PC-9 (cell line): Measurements from ENCODE around the gene CD84.

Experiments used
- CTCF ChIP-seq: fragments of 200-600 bp; sonication (generic); conservative IDR thresholded peaks from 2 replicates; pipeline ENCODE4 v1.6.1; 2017; ENCODE audit warnings: mixed run types, antibody characterized with exemption, mild to moderate bottlenecking, moderate library complexity
- EZH2 ChIP-seq: fragments of 200-600 bp; sonication (generic); IDR thresholded peaks from 2 replicates; pipeline ENCODE4 v1.8.0; 2017; ENCODE audit warnings: antibody characterized with exemption, low read depth

GRCh38 chr1:160491981-160492380 is 87.3 kb downstream of the CD84 start:
- TF ChIP-seq CTCF (no peak), EZH2 (no peak)
